A673 (cell line): ENCODE data around the gene NKIRAS2. TPM values are rescaled to one million over a fixed set of nuclear protein-coding genes. Genes with fewer than 3 reads are reported as not detected.

ENCODE experiments used
- BruUV-seq: library from RNA; stranded (reverse); fragments of 400-500 nt; replicated peaks from 2 replicates; lab custom pipeline; 2021; lab: Mats Ljungman, UMichigan
- CTCF ChIA-PET: fragments of 300-600 bp; sonication (Branson Sonifier 250); formaldehyde crosslinking; loops from one replicate; lab custom pipeline; 2022; ENCODE audit warnings: antibody characterized with exemption; lab: Charles Lee
- POLR2A ChIA-PET: fragments of 300-600 bp; sonication (Branson Sonifier 250); formaldehyde crosslinking; loops from one replicate; lab custom pipeline; 2022; ENCODE audit warnings: antibody characterized with exemption; ENCODE audit not compliant: low non-redundant PET; lab: Charles Lee
- DNase-seq: peaks from one replicate; pipeline ENCODE4 v3.0.0-alpha.2; 2015; ENCODE audit warnings: low spot score
- H3K27ac ChIP-seq: fragments of 200-600 bp; sonication (generic); 2 replicates; pipeline ENCODE4 v1.5.1; 2016; ENCODE audit warnings: mixed run types, low read depth, mild to moderate bottlenecking, mixed read lengths, antibody characterized with exemption, low read length; ENCODE audit not compliant: poor library complexity, severe bottlenecking
- H3K27me3 ChIP-seq: fragments of 200-600 bp; sonication (generic); replicated peaks from 2 replicates; pipeline ENCODE4 v1.6.1; 2017; ENCODE audit warnings: mixed run types, low read depth, mild to moderate bottlenecking, mixed read lengths, antibody characterized with exemption, low read length; ENCODE audit not compliant: insufficient read depth, poor library complexity
- H3K36me3 ChIP-seq: fragments of 200-600 bp; sonication (generic); 2 replicates; pipeline ENCODE4 v1.6.1; 2016; ENCODE audit warnings: mixed run types, mild to moderate bottlenecking, mixed read lengths, antibody characterized with exemption, low read length; ENCODE audit not compliant: insufficient read depth, poor library complexity, severe bottlenecking
- H3K4me1 ChIP-seq: fragments of 200-600 bp; sonication (generic); 2 replicates; pipeline ENCODE4 v1.6.1; 2017; ENCODE audit warnings: mixed run types, mild to moderate bottlenecking, mixed read lengths, antibody characterized with exemption, low read length; ENCODE audit not compliant: insufficient read depth, poor library complexity, severe bottlenecking
- H3K4me3 ChIP-seq: fragments of 200-600 bp; sonication (generic); 2 replicates; pipeline ENCODE4 v1.5.1; 2016; ENCODE audit warnings: low read depth, mixed run types, mild to moderate bottlenecking, mixed read lengths, low read length; ENCODE audit not compliant: poor library complexity, severe bottlenecking
- H3K9me3 ChIP-seq: fragments of 200-600 bp; sonication (generic); 2 replicates; pipeline ENCODE4 v1.6.1; 2016; ENCODE audit warnings: mixed run types, low read depth, mild to moderate bottlenecking, mixed read lengths, antibody characterized with exemption, low read length; ENCODE audit not compliant: poor library complexity, severe bottlenecking
- CTCF ChIP-seq: fragments of 300-800, 200-600 bp; sonication (generic); conservative IDR thresholded peaks from 2 replicates; pipeline ENCODE4 v1.5.1; 2017; ENCODE audit warnings: low read depth, mild to moderate bottlenecking, antibody characterized with exemption, low read length, moderate library complexity, mixed read lengths
- EZH2 ChIP-seq: fragments of 200-600 bp; sonication (generic); IDR thresholded peaks from 2 replicates; pipeline ENCODE4 v1.6.1; 2017; ENCODE audit warnings: borderline replicate concordance, low read depth, mild to moderate bottlenecking, mixed read lengths, antibody characterized with exemption, low read length; ENCODE audit not compliant: poor library complexity, severe bottlenecking
- intact Hi-C: fragments of 100-400 bp; cut with micrococcal nuclease; formaldehyde crosslinking; loops from one replicate; pipeline ENCODE4 v1.10.0; 2022; ENCODE audit not compliant: unreplicated experiment
- total RNA-seq: library from RNA; stranded (reverse); gene quantifications from 2 replicates; pipeline ENCODE4 v1.2.3, GENCODE V29; 2021

Gene NKIRAS2
- total RNA-seq, 1 experiment from 2014 or later = 28.7 TPM

- intact Hi-C loops = loop anchor here (2.0 kb wide), 1 partner anchor 93 kb away; no protein-coding TSS in a partner anchor
- H3K36me3 ChIP-seq = no peaks in the 10 kb centered on the region
- ChIA-PET CTCF (interaction anchor here (0.7 kb wide), 1 partner anchor 79 kb away, joined by 5 read pairs; no protein-coding TSS in a partner anchor), POLR2A (no interaction called here)
- H3K9me3 ChIP-seq = no peaks in the 10 kb centered on the region
- H3K4me3 ChIP-seq = no peak overlapping the region
- TF ChIP-seq CTCF = no peak
- no peak for TF ChIP-seq EZH2
- no peak overlapping the region for H3K27ac ChIP-seq
- H3K27me3 ChIP-seq = no peaks in the 10 kb centered on the region
- BruUV-seq = no TSS peak
- no peak for DNase-seq
- no peaks in the 10 kb centered on the region for H3K4me1 ChIP-seq
Measured at GRCh38 chr17:42023524-42024349, 3.8 kb downstream of the NKIRAS2 start.

GRCh38 chr17:42025191-42025579, 5.3 kb downstream of the NKIRAS2 start:
- no TSS peak for BruUV-seq
- no peak overlapping the region for H3K27ac ChIP-seq
- no peaks in the 10 kb centered on the region for H3K36me3 ChIP-seq
- no peaks in the 10 kb centered on the region for H3K4me1 ChIP-seq
- no peak for DNase-seq
- no peaks in the 10 kb centered on the region for H3K9me3 ChIP-seq
- no peaks in the 10 kb centered on the region for H3K27me3 ChIP-seq
- ChIA-PET CTCF (interaction anchor here (0.5 to 0.9 kb wide), 4 partner anchors 19 to 505 kb away, joined by 3 to 5 read pairs (median 4); no protein-coding TSS in a partner anchor), POLR2A (no interaction called here)
- intact Hi-C loops = loop anchor here (1.0 to 2.0 kb wide), 2 partner anchors 76 to 92 kb away; no protein-coding TSS in a partner anchor
- no peak overlapping the region for H3K4me3 ChIP-seq
- no peak for TF ChIP-seq CTCF
- TF ChIP-seq EZH2 = no peak

- CTCF ChIA-PET = no interaction called here
Measured at GRCh38 chr17:42025936-42026335, 6.0 kb downstream of the NKIRAS2 start.

More at GRCh38 chr17:42025936-42026335, 6.0 kb downstream of the NKIRAS2 start:
- DNase-seq = no peak
- Histone ChIP-seq H3K27me3 (no peaks in the 10 kb centered on the region), H3K9me3 (no peaks in the 10 kb centered on the region), H3K4me3 (no peak overlapping the region), H3K36me3 (no peaks in the 10 kb centered on the region), H3K27ac (no peak overlapping the region), H3K4me1 (no peaks in the 10 kb centered on the region)
- BruUV-seq = no TSS peak
- POLR2A ChIA-PET = no interaction called here
- intact Hi-C loops = loop anchor here (1.0 to 2.0 kb wide), 2 partner anchors 75 to 91 kb away; no protein-coding TSS in a partner anchor
- TF ChIP-seq CTCF (no peak), EZH2 (no peak)
